HG03439 (cell line): ENCODE results near the gene FCER2.
"Not testable (repeated sequence)": the region's sequence is repeated elsewhere in the genome, so short reads cannot be mapped to it uniquely, and the experiment has no call there.

Source experiments
- ATAC-seq: cut with Tn5 transposase; IDR thresholded peaks from one replicate; pipeline ENCODE4 v1.9.1; 2021; ENCODE audit warnings: mild to moderate bottlenecking, moderate library complexity; ENCODE audit not compliant: unreplicated experiment

FCER2 gene, protein sequence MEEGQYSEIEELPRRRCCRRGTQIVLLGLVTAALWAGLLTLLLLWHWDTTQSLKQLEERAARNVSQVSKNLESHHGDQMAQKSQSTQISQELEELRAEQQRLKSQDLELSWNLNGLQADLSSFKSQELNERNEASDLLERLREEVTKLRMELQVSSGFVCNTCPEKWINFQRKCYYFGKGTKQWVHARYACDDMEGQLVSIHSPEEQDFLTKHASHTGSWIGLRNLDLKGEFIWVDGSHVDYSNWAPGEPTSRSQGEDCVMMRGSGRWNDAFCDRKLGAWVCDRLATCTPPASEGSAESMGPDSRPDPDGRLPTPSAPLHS

DNA sequence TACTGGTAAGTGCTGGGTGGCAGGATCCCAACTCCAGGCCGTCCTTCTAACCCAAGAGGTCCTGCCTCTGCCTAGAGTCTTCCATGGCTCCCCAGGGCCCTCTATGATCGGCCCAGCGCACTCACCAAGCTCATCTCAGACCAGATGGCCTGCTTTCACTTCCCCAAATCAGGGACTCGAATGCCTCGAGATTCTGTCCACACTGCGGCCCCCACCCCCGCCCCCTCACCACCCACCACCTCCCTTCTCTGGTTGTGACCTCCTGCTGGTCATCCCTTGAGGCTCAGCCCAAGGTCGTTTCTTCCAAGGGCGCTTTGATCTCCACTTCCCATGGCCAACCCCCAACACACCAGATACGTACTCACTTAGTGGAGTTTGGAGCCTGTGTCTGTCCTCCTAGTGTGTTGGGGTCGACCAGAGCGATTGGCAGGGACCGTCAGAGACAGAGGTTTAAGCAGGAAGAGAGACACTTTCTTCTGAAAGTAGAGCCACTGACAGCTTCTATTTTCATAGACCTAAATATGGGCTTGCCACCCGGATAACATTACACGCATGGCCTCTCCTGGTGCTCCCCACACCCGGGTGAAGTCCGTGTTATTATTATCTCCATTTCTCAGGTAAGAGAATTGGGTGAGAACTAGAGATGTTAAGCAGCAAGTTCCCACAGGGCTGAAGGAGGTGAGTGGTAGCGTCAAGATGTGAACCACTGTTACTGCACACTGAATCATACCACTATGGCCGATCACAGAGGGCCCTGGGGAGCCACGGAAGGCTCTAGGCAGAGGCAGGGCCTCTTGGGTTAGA is at the start of gene FCER2:
FCER2 (minus strand) TSS at position 478 of the 804 bp plus-strand sequence. CDS start 2,371 bp downstream, outside the sequence.
- ATAC-seq = peak; percentile 41

DNA sequence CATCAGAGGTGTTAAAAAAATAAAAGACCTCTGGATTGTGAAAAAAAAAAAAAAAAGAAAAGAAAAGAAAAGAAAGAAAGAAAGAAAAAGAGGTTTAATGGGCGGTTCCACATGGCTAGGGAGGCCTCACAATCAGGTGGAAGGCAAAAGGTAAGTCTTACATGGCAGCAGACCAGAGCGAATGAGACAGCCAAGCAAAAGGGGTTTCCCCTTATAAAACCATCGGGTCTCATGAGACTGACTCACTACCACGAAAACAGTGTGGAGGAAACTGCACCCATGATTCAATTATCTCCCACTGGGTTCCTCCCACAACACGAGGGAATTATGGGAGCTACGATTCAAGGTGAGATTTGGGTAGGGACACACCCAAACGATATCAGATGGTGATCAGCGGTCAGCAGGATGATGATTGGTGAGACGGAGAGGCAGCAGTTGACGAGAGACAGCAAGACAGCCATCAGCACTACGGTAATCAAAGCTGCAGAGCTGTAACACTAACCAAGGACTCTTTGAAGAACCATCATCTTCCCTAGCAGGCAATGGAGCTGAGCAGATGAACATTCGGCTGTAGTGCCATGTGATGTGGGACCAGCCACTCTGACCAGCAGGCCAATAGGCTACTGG is 49.3 kb upstream of the FCER2 start:
- no peak for ATAC-seq

DNA sequence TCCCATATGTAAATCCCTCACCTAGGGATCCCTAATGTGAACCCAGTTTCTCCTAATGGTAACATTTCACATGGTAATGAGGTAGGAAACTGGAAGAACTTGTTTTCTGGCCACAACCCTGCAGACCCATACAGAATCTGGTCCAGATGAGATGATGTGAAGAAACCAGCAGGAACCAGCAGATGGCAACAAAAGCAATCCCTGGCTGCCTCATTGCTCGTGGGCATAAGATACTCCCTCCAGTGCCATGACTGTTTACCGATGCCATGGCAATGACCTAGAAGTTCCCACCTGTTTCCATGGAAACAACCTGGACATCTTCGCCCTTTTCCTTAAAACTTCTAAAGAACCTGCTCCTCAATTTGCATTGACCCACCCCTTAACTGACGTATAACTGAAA is 46.8 kb upstream of the FCER2 start:
- no peak for ATAC-seq

DNA sequence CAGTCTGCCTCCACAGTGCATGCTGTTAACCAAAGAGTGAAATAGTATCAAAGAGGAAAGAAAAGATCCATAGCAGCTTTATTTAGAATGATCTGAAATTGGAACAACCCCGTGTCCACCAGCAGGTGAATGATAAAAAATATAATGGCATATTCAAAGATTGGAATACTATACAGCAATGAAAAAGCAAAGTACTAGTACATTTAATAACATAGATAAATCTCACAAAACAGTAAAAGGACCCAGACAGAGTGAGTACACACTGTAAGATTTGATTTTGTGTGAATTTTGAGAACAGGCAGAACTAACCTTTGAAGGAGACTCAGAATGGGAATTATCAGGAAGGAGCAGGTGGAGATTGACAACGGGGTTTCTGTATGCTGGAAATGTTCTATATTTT is 46.2 kb upstream of the FCER2 start:
- no peak for ATAC-seq

DNA sequence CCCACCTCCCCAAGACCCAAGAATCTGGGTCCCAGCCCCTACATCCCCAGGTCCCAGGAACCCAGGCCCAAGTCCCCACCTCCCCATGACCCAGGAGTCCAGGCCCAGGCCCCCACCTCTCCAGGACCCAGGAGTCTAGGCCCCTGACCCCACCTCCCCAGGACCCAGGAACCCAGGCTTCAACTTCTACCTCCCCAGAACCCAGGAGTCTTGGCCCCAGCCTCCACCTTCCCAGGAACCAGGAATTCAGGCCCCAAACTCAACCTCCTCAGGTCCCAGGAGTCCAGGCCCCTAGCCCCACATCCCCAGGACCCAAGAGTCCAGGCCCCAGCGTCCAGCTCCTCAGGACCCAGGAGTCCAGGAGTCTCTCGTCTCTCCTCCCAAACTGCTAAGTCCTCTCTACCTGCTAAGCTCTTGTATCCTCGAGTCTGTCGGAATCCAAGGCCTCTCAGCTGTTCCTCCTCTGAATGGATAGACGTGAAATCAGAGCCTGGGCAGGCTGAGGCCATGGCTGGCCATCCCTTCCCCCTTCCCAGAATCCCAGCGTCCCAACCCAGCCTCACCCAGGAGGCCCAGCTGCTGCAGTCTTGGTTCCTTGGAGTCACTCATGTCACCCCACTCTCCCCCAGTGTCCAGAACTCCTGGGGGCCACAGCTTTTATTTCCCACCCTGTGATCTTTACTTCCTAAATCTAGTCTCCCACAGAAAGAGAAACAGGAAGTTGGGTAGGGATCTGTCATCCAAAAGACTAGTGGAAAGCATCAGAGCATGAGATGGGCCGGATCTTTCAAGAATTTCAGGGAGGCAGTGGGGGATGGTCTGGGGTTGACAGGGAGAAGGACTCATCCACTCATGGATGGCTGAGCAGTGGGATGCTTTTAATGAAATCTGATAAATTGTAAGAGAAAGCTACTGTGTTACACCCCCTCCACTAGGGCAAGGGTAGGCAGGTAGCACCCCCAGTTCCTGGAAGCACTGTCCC is 45.3 kb upstream of the FCER2 start, which contains the start of gene CD209:
CD209 (minus strand) TSS at position 632 of the 982 bp plus-strand sequence; CDS start at position 609, 23 bp downstream.
- ATAC-seq = no peak

- not testable (repeated sequence) for ATAC-seq
Measured at GRCh38 chr19:7746306-7746705, 44.4 kb upstream of the FCER2 start.

GRCh38 chr19:7744871-7745650 is 43.1 kb upstream of the FCER2 start:
- no peak for ATAC-seq

- ATAC-seq = no peak
Measured at GRCh38 chr19:7744199-7744786, 42.4 kb upstream of the FCER2 start.

- ATAC-seq = peak; percentile 60
Measured at GRCh38 chr19:7743425-7743841, 41.5 kb upstream of the FCER2 start.

GRCh38 chr19:7742991-7743390 is 41.1 kb upstream of the FCER2 start:
- ATAC-seq = no peak

DNA sequence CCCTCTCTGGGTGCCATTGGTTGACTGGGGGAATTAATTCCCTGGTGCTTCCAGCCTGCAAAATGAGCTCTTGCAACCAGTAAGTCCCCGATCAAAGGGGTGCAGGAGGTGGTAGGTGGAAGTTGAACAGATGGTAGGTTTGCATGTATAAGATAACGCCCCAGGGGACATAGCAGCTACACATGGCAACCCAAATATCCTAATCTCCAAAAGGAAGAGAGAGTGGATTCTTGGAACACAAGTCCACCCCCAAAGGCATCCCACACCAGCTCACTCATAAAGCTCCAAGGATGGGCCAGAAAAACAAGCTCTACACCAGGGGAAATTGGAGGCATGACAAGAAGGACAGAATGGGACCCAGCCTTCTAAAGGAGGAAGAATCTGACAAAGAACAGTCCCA is 40.6 kb upstream of the FCER2 start:
- ATAC-seq = no peak

DNA sequence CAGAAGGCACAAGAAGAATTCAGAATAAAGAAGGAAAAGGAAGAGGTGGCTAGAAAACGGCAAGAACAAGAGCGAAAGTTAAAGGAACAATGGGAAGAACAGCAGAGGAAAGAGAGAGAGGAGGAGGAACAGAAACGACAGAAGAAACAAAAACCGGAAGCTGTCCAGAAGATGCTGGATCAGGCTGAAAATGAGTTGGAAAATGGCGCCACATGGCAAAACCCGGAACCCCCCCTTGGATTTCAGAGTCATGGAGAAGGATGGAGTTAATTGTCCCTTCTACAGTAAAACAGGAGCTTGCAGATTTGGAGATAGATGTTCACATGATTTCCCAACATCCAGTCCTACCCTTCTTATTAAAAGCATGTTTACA is 38.7 kb upstream of the FCER2 start:
- ATAC-seq = no peak

- ATAC-seq = no peak
Measured at GRCh38 chr19:7739801-7740681, 38.1 kb upstream of the FCER2 start.

DNA sequence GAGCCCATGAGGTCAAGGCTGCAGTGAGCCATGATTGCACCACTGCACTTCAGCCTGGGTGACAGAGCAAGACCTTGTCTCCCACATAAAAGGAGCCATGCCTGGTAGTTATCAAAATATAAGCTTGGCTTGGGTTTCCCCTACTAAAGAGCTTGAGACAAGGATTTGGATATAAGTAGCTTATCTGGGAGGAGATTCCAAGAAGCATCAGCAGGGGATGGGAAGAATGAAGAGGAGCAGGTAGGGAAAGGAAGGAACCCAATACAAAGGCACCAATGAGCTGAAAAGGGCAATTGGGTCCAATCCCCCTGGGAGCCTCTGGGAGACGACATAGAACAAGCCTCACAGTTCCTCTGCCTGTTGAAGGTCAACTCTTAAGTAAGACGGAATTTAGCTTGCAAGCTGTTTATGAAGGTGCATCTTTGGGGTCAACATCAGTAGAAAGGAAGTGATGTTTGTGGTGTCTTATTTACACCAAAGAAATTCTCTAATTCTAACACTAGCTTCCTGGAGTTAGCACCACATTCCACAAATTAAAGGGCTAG is 37.4 kb upstream of the FCER2 start:
- ATAC-seq = no peak

DNA sequence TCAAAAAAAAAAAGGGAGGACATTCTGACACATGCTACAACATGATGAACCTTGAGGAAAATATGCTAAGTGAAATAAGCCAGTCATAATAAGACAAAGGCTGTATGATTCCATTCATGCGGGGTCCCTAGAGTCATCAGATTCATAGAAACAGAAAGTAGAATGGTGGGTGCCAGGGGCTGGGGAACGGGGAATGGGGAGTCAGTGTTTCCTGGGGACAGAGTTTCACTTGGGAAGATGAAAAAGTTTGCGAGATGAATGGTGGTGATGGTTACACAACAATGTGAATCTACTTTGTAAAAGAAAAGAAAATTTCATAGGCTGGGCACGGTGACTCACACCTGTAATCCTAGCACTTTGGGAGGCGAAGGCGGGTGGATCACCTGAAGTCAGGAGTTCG is 36.1 kb upstream of the FCER2 start:
- ATAC-seq = no peak

GRCh38 chr19:7737215-7737614 is 35.3 kb upstream of the FCER2 start:
- ATAC-seq = no peak

DNA sequence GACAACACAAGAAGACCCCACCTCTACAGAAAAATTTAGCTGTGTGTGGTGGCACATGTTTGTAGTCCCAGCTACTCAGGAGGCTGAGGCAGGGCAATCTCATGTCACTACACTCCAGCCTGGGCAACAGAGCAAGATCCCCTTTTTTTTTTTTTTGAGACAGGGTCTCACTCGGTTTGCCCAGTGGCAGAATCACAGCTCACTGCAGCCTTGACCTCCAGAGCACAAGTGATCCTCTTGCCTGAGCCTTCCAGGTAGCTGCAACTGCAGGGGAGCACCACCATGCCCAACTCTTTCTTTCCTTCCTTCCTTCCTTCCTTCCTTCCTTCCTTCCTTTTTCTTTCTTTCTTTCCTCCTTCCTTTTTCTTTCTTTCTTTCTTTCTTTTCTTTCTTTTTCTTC is 34.2 kb upstream of the FCER2 start:
- no peak for ATAC-seq
